Sigmoid colon (tissue), 4 donors: ENCODE measurements around the gene TDRD3.

Source experiments
- EP300 ChIP-seq, 4 donors: sonication (generic); formaldehyde crosslinking; IDR thresholded peaks; one replicate each; pipeline ENCODE4 v1.6.1; 2017; ENCODE audit warnings: antibody characterized with exemption in 4 of 4
- TF ChIP-seq, protein P1 (sequence below), 4 experiments: fragments of 450-650 bp in 3 of 4; fragments of 200-600 bp in 1 of 4; IDR thresholded peaks; one replicate each; pipeline ENCODE4 v1.5.1; 2016 to 2019; ENCODE audit warnings: antibody characterized with exemption in 4 of 4, mild to moderate bottlenecking in 3 of 4, moderate library complexity in 2 of 4

DNA sequence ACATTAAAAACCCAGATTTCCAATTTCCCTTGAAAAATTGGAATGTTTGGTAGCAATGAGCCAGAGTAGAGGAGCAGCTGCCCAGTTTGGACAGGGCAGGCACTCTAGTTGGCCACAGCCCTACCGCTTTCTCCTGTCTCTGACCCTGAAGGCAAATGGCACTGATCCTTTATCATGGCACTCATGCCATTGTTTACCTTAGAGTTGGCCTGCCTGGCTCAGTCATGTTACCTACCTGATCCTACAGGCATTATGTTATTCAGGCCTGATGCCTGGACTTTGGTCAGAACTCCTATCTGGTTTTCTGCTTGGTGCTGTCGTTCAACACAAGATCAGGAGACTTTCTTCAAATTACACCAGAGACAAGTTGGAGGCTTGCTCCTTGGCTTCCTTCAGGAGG is 24.9 kb upstream of the TDRD3 start:
- no peak for TF ChIP-seq EP300 (IDR thresholded peaks at IDR 0.05)
- TF ChIP-seq, protein P1, sequence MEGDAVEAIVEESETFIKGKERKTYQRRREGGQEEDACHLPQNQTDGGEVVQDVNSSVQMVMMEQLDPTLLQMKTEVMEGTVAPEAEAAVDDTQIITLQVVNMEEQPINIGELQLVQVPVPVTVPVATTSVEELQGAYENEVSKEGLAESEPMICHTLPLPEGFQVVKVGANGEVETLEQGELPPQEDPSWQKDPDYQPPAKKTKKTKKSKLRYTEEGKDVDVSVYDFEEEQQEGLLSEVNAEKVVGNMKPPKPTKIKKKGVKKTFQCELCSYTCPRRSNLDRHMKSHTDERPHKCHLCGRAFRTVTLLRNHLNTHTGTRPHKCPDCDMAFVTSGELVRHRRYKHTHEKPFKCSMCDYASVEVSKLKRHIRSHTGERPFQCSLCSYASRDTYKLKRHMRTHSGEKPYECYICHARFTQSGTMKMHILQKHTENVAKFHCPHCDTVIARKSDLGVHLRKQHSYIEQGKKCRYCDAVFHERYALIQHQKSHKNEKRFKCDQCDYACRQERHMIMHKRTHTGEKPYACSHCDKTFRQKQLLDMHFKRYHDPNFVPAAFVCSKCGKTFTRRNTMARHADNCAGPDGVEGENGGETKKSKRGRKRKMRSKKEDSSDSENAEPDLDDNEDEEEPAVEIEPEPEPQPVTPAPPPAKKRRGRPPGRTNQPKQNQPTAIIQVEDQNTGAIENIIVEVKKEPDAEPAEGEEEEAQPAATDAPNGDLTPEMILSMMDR (IDR thresholded peaks at IDR 0.05), result no peak
